SU-DHL-6 (cell line): ENCODE results near the gene CHERP.
"Not testable (repeated sequence)": the region's sequence is repeated elsewhere in the genome, so short reads cannot be mapped to it uniquely, and the experiment has no call there.

ENCODE experiments used
- H2AFZ ChIP-seq: fragments of 200-600 bp; sonication (generic); 2 replicates; pipeline ENCODE4 v1.6.1; 2014; ENCODE audit warnings: low read depth, mild to moderate bottlenecking, moderate library complexity, mixed read lengths, antibody characterized with exemption, low read length; ENCODE audit not compliant: severe bottlenecking
- H3F3A ChIP-seq: fragments of 200-600 bp; shearing (Covaris generic); 2 replicates; pipeline ENCODE4 v1.6.0; 2016; ENCODE audit warnings: antibody characterized with exemption, mild to moderate bottlenecking; ENCODE audit not compliant: insufficient read depth
- H3K27ac ChIP-seq: fragments of 200-600 bp; sonication (generic); 2 replicates; pipeline ENCODE4 v1.5.1; 2016; ENCODE audit warnings: low read depth, mild to moderate bottlenecking, low read length, moderate library complexity, mixed read lengths
- H3K27me3 ChIP-seq: fragments of 200-600 bp; sonication (generic), shearing (Covaris generic); 2 replicates; pipeline ENCODE4 v1.6.0; 2014; ENCODE audit warnings: mild to moderate bottlenecking, low read length
- H3K36me3 ChIP-seq: fragments of 200-600 bp; sonication (generic); 2 replicates; pipeline ENCODE4 v1.6.1; 2014; ENCODE audit warnings: mild to moderate bottlenecking, low read length, mixed read lengths
- H3K4me2 ChIP-seq: fragments of 300-600, 200-600 bp; shearing (Covaris generic), sonication (generic); 2 replicates; pipeline ENCODE4 v1.6.0; 2014; ENCODE audit warnings: low read length, low read depth, mild to moderate bottlenecking; ENCODE audit not compliant: poor library complexity, severe bottlenecking
- H3K4me3 ChIP-seq: fragments of 200-600 bp; sonication (generic); 2 replicates; pipeline ENCODE4 v1.5.1; 2014; ENCODE audit warnings: antibody characterized with exemption, low read length, mild to moderate bottlenecking, mixed read lengths; ENCODE audit not compliant: insufficient read depth, poor library complexity, severe bottlenecking
- H3K79me2 ChIP-seq: fragments of 200-600 bp; sonication (generic); 2 replicates; pipeline ENCODE4 v1.6.1; 2014; ENCODE audit warnings: mild to moderate bottlenecking, low read length, moderate library complexity; ENCODE audit not compliant: insufficient read depth
- H3K9ac ChIP-seq: fragments of 200-600 bp; sonication (generic); 2 replicates; pipeline ENCODE4 v1.7.0; 2014; ENCODE audit warnings: mild to moderate bottlenecking, low read length
- H3K9me2 ChIP-seq: fragments of 200-600 bp; sonication (generic); replicated peaks from 2 replicates; pipeline ENCODE4 v1.6.1; 2014; ENCODE audit warnings: low read length; ENCODE audit not compliant: insufficient read depth
- H3K9me3 ChIP-seq: fragments of 200-600 bp; sonication (generic); 2 replicates; pipeline ENCODE4 v1.6.1; 2014; ENCODE audit warnings: low read length, mixed read lengths; ENCODE audit not compliant: insufficient read depth
- H4K20me1 ChIP-seq: fragments of 200-600 bp; sonication (generic); 2 replicates; pipeline ENCODE4 v1.6.1; 2014; ENCODE audit warnings: low read depth, mild to moderate bottlenecking, antibody characterized with exemption, low read length, moderate library complexity, mixed read lengths
- CTCF ChIP-seq: fragments of 200-600 bp; sonication (generic); IDR thresholded peaks from one replicate; pipeline ENCODE4 v1.5.1; 2017; ENCODE audit warnings: antibody characterized with exemption, mild to moderate bottlenecking, low read length, moderate library complexity; ENCODE audit not compliant: insufficient read depth, poor library complexity, severe bottlenecking
- EZH2phosphoT487 ChIP-seq: fragments of 200-600 bp; sonication (generic), shearing (Covaris generic); conservative IDR thresholded peaks from 2 replicates; pipeline ENCODE4 v1.6.1; 2018; ENCODE audit warnings: mild to moderate bottlenecking, antibody characterized with exemption, low read length, moderate library complexity, mixed read lengths

The CHERP gene

DNA sequence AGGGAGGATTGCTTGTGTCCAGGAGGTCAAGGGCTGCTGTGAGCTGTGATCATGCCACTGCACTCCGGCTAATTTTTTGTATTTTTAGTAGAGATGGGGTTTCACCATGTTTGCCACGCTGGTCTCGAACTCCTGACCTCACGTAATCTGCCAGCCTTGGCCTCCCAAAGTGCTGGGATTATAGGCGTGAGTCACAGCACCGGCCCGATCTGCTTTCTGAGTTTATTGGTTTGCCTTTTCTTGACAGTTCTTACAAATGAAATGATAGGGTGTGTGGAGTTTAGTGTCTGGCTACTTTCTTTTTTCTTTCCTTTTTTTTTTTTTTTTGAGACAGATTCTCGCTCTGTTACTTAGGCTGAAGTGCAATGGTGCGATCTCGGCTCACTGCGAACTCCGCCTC, 45.2 kb downstream of the CHERP start:
- Histone ChIP-seq H3K9me3 (no peaks in the 10 kb centered on the region), H3K27me3 (no peaks in the 10 kb centered on the region), H2AFZ (peak overlapping the region; percentile 36), H3K36me3 (no peaks in the 10 kb centered on the region), H3K9me2 (no peaks in the 10 kb centered on the region), H3K4me2 (peak overlapping the region; percentile 67), H3K9ac (peak overlapping the region; percentile 62), H4K20me1 (no peaks in the 10 kb centered on the region), H3K79me2 (peaks cover 6% of the 10 kb centered on the region; the same call in 1 of the 2 replicates), H3F3A (0 out of 2 replicates have a peak, but pooled peaks cover 3% of the 10 kb centered on the region), H3K4me3 (peak overlapping the region; percentile 78), H3K27ac (no peak overlapping the region)
- no peak for TF ChIP-seq CTCF
- TF ChIP-seq EZH2phosphoT487: no peak

- Histone ChIP-seq H2AFZ (peak overlapping the region; percentile 36), H3F3A (0 out of 2 replicates have a peak, but pooled peaks cover 3% of the 10 kb centered on the region), H3K9me2 (no peaks in the 10 kb centered on the region), H4K20me1 (no peaks in the 10 kb centered on the region), H3K36me3 (no peaks in the 10 kb centered on the region), H3K27me3 (no peaks in the 10 kb centered on the region), H3K9ac (peak overlapping the region; percentile 62), H3K79me2 (peaks cover 6% of the 10 kb centered on the region; the same call in 1 of the 2 replicates), H3K27ac (no peak overlapping the region), H3K4me2 (peak overlapping the region; percentile 67), H3K4me3 (peak overlapping the region; percentile 78), H3K9me3 (no peaks in the 10 kb centered on the region)
- no peak for TF ChIP-seq EZH2phosphoT487
- TF ChIP-seq CTCF: no peak
Measured at GRCh38 chr19:16496613-16496983, 45.6 kb downstream of the CHERP start.

- peak within 1 kb of the TSS; percentile 62 for H3K9ac ChIP-seq
- no peaks in the 10 kb centered on the region for H4K20me1 ChIP-seq
- no peak for TF ChIP-seq CTCF
- no peak for TF ChIP-seq EZH2phosphoT487
- H3K9me2 ChIP-seq: no peaks in the 10 kb centered on the region
- peak within 1 kb of the TSS; percentile 88 for H3K4me2 ChIP-seq
- 0 out of 2 replicates have a peak, but pooled peaks cover 3% of the 10 kb centered on the region for H3F3A ChIP-seq
- peaks cover 6% of the 10 kb centered on the region; the same call in 1 of the 2 replicates for H3K79me2 ChIP-seq
- H3K4me3 ChIP-seq: peak within 1 kb of the TSS; percentile 78
- no peaks in the 10 kb centered on the region for H3K36me3 ChIP-seq
- H2AFZ ChIP-seq: peak within 1 kb of the TSS; percentile 89
- 0 out of 2 replicates have a peak within 1 kb of the TSS, but pooled peaks have one; percentile 11 for H3K27ac ChIP-seq
- no peaks in the 10 kb centered on the region for H3K27me3 ChIP-seq
- H3K9me3 ChIP-seq: no peaks in the 10 kb centered on the region
Measured at GRCh38 chr19:16495982-16496612, 46.1 kb downstream of the CHERP start, which contains the start of the genes C19orf44 and CALR3. Gene C19orf44 (plus strand): TSS chr19:16496394. CDS start chr19:16500793, 4,399 bp downstream. Gene CALR3 (minus strand): TSS chr19:16496167. CDS start chr19:16496129, 38 bp downstream.

GRCh38 chr19:16486476-16486875, 55.8 kb downstream of the CHERP start:
- H3K9me3 ChIP-seq, H4K20me1 ChIP-seq, H3K4me2 ChIP-seq, H3K27ac ChIP-seq, H3F3A ChIP-seq, H2AFZ ChIP-seq, H3K4me3 ChIP-seq, H3K9ac ChIP-seq, H3K36me3 ChIP-seq, H3K27me3 ChIP-seq, H3K79me2 ChIP-seq, H3K9me2 ChIP-seq: not testable (repeated sequence)
